Measurements from ENCODE around the gene MAP4K4. TPM values are rescaled to one million over a fixed set of nuclear protein-coding genes. Genes with fewer than 3 reads are reported as not detected.

The MAP4K4 gene
- total and polyA plus RNA-seq, 2 of the 13 experiments (the other 11 are each of a cell fraction or from before 2014, with no cell fraction given): 105 to 264 TPM

GRCh38 chr2:101823347-101823791 lies 125.9 kb downstream of the MAP4K4 start (continued):
- TF ChIP-seq GFI1 (CRISPR knock-in tag; IDR thresholded peaks at IDR 0.05; ENCODE audit: borderline replicate concordance) (0 out of 2 replicates have a peak, but pooled peaks have one; percentile 45), BCL6 (CRISPR knock-in tag; IDR thresholded peaks at IDR 0.05) (peak; percentile 35; the same call in 1 of the 2 replicates), ATF6 (CRISPR knock-in tag; conservative IDR thresholded peaks at IDR 0.05) (no peak), ZNF512 (CRISPR knock-in tag; IDR thresholded peaks at IDR 0.05) (no peak), TAF1 (CRISPR knock-in tag; IDR thresholded peaks at IDR 0.05) (no peak), STAG1 (CRISPR knock-in tag; IDR thresholded peaks at IDR 0.05) (peak; percentile 79), MIXL1 (CRISPR knock-in tag; IDR thresholded peaks at IDR 0.05) (0 out of 2 replicates have a peak, but pooled peaks have one; percentile 28), TEAD3 (CRISPR knock-in tag; optimal IDR thresholded peaks at IDR 0.05; ENCODE audit: borderline replicate concordance) (peak; percentile 37), ZNF883 (CRISPR knock-in tag; IDR thresholded peaks at IDR 0.05; ENCODE audit: not compliant biosample characterization) (no peak), ARID4A (CRISPR knock-in tag; IDR thresholded peaks at IDR 0.05; ENCODE audit: borderline replicate concordance) (no peak; the same call in 1 of the 2 replicates), MTA1 (CRISPR knock-in tag; IDR thresholded peaks at IDR 0.05; ENCODE audit: borderline replicate concordance) (no peak), ETV6 (CRISPR knock-in tag; conservative IDR thresholded peaks at IDR 0.05) (no peak), NAIF1 (CRISPR knock-in tag; IDR thresholded peaks at IDR 0.05; ENCODE audit: borderline replicate concordance) (no peak), NFATC3 (CRISPR knock-in tag; IDR thresholded peaks at IDR 0.05) (no peak)
- TF ChIP-seq, protein P1, sequence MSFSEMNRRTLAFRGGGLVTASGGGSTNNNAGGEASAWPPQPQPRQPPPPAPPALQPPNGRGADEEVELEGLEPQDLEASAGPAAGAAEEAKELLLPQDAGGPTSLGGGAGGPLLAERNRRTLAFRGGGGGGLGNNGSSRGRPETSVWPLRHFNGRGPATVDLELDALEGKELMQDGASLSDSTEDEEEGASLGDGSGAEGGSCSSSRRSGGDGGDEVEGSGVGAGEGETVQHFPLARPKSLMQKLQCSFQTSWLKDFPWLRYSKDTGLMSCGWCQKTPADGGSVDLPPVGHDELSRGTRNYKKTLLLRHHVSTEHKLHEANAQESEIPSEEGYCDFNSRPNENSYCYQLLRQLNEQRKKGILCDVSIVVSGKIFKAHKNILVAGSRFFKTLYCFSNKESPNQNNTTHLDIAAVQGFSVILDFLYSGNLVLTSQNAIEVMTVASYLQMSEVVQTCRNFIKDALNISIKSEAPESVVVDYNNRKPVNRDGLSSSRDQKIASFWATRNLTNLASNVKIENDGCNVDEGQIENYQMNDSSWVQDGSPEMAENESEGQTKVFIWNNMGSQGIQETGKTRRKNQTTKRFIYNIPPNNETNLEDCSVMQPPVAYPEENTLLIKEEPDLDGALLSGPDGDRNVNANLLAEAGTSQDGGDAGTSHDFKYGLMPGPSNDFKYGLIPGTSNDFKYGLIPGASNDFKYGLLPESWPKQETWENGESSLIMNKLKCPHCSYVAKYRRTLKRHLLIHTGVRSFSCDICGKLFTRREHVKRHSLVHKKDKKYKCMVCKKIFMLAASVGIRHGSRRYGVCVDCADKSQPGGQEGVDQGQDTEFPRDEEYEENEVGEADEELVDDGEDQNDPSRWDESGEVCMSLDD (CRISPR knock-in tag; IDR thresholded peaks at IDR 0.05; ENCODE audit: borderline replicate concordance): no peak
- TF ChIP-seq, protein P2, sequence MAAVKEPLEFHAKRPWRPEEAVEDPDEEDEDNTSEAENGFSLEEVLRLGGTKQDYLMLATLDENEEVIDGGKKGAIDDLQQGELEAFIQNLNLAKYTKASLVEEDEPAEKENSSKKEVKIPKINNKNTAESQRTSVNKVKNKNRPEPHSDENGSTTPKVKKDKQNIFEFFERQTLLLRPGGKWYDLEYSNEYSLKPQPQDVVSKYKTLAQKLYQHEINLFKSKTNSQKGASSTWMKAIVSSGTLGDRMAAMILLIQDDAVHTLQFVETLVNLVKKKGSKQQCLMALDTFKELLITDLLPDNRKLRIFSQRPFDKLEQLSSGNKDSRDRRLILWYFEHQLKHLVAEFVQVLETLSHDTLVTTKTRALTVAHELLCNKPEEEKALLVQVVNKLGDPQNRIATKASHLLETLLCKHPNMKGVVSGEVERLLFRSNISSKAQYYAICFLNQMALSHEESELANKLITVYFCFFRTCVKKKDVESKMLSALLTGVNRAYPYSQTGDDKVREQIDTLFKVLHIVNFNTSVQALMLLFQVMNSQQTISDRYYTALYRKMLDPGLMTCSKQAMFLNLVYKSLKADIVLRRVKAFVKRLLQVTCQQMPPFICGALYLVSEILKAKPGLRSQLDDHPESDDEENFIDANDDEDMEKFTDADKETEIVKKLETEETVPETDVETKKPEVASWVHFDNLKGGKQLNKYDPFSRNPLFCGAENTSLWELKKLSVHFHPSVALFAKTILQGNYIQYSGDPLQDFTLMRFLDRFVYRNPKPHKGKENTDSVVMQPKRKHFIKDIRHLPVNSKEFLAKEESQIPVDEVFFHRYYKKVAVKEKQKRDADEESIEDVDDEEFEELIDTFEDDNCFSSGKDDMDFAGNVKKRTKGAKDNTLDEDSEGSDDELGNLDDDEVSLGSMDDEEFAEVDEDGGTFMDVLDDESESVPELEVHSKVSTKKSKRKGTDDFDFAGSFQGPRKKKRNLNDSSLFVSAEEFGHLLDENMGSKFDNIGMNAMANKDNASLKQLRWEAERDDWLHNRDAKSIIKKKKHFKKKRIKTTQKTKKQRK (IDR thresholded peaks at IDR 0.05; ENCODE audit: low read length): no peak
